ENCODE results near the gene CLPTM1L. TPM values are rescaled to one million over a fixed set of nuclear protein-coding genes. Genes with fewer than 3 reads are reported as not detected.
A peak's percentile ranks its signal among the peaks of the same experiment; 100 is the strongest.
"Not testable (repeated sequence)": the region's sequence is repeated elsewhere in the genome, so short reads cannot be mapped to it uniquely, and the experiment has no call there.

The CLPTM1L gene
- total and polyA plus RNA-seq, 4 donors: 98.3 to 123 (median 104) TPM

- H3K9me3 ChIP-seq (ENCODE audit: control insufficient read depth, insufficient read depth, low read length): peaks cover 2% of the 10 kb centered on the region
- peaks cover 11% of the 10 kb centered on the region for H3K27me3 ChIP-seq (ENCODE audit: control insufficient read depth, insufficient read depth, low read length)
- H3K36me3 ChIP-seq (ENCODE audit: control insufficient read depth, insufficient read depth, low read length): no peaks in the 10 kb centered on the region
- no peak overlapping the region for H3K27ac ChIP-seq (ENCODE audit: low read depth, low read length)
- WGBS (ENCODE audit: insufficient coverage): 96% methylated on average over 21 of the region's 37 CpGs
- H3K4me3 ChIP-seq (ENCODE audit: low read depth, low read length): no peak overlapping the region
- H3K4me1 ChIP-seq (ENCODE audit: control insufficient read depth, insufficient read depth, low read length): no peaks in the 10 kb centered on the region
- DNase-seq (ENCODE audit: low read depth in 4 of 6, low spot score in 6 of 6): no peak
These were observed 56.2 kb downstream of the CLPTM1L start for GRCh38 chr5:1288439-1289335.

DNA sequence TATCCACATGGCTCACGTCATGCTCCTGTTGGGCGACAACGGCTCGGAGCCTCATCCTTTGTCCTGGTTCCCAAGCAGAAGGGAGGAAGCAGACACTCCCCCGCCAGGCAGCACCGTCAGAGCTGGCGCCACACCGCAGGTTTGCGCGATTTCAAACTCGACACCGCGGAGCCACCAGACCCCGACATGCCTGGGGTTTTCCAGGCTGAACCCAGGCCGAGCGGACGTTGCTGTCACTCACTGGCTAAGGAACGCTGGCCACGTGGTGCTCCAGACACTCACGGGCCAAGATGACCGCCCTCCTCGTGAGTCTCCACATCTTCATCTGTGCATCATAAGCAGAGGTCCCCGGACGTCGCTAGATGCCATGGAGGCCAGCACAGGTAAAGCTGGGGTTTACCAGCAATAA, 59.0 kb downstream of the CLPTM1L start:
- H3K27me3 ChIP-seq (ENCODE audit: control insufficient read depth, insufficient read depth, low read length): no peaks in the 10 kb centered on the region
- peaks cover 2% of the 10 kb centered on the region for H3K9me3 ChIP-seq (ENCODE audit: control insufficient read depth, insufficient read depth, low read length)
- DNase-seq (ENCODE audit: low read depth in 4 of 6, low spot score in 6 of 6): no peak
- H3K36me3 ChIP-seq (ENCODE audit: control insufficient read depth, insufficient read depth, low read length): no peaks in the 10 kb centered on the region
- H3K4me3 ChIP-seq (ENCODE audit: low read depth, low read length): no peak overlapping the region
- WGBS (ENCODE audit: insufficient coverage): 95% methylated on average over 25 of the region's 25 CpGs
- H3K27ac ChIP-seq (ENCODE audit: low read depth, low read length): no peak overlapping the region
- H3K4me1 ChIP-seq (ENCODE audit: control insufficient read depth, insufficient read depth, low read length): no peaks in the 10 kb centered on the region

DNA sequence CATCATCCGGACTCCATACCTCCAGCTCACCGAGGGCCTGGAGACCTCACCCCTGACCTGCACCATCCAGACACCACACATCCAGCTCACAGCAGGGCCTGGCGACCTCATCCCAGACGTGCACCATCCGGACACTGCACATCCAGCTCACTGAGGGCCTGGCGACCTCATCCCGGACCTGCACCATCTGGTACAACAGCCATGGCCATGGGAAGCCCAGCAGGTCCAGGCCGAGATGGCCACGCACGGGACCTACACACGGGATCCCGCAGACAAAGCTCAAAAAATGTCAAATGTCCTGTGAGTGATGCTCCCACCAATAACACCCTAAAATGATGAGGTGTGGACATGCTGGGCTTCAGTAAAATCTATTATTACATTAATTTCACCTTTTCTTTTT, 59.8 kb downstream of the CLPTM1L start:
- H3K36me3 ChIP-seq (ENCODE audit: control insufficient read depth, insufficient read depth, low read length): no peaks in the 10 kb centered on the region
- no peaks in the 10 kb centered on the region for H3K4me1 ChIP-seq (ENCODE audit: control insufficient read depth, insufficient read depth, low read length)
- peaks cover 2% of the 10 kb centered on the region for H3K9me3 ChIP-seq (ENCODE audit: control insufficient read depth, insufficient read depth, low read length)
- 89% methylated on average over 9 of the region's 12 CpGs for WGBS (ENCODE audit: insufficient coverage)
- DNase-seq (ENCODE audit: low read depth in 4 of 6, low spot score in 6 of 6): no peak
- H3K27ac ChIP-seq (ENCODE audit: low read depth, low read length): no peak overlapping the region
- H3K4me3 ChIP-seq (ENCODE audit: low read depth, low read length): no peak overlapping the region
- no peaks in the 10 kb centered on the region for H3K27me3 ChIP-seq (ENCODE audit: control insufficient read depth, insufficient read depth, low read length)

DNA sequence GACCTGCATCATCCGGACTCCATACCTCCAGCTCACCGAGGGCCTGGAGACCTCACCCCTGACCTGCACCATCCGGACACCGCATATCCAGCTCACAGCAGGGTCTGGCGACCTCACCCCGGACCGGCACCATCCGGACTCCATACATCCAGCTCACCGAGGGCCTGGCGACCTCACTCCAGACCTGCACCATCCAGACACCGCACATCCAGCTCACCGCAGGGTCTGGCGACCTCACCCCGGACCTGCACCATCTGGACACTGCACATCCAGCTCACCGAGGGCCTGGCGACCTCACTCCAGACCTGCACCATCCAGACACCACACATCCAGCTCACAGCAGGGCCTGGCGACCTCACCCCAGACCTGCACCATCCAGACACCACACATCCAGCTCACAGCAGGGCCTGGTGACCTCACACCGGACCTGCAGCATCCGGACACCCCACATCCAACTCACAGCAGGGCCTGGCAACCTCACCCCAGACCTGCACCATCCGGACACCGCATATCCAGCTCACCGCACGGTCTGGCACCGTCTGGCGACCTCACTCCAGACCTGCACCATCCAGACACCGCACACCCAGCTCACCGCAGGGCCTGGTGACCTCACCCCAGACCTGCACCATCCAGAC, 60.4 kb downstream of the CLPTM1L start:
- not testable (repeated sequence) for H3K36me3 ChIP-seq (ENCODE audit: control insufficient read depth, insufficient read depth, low read length); H3K4me3 ChIP-seq (ENCODE audit: low read depth, low read length); DNase-seq (ENCODE audit: low read depth in 4 of 6, low spot score in 6 of 6); H3K9me3 ChIP-seq (ENCODE audit: control insufficient read depth, insufficient read depth, low read length); H3K27ac ChIP-seq (ENCODE audit: low read depth, low read length); H3K27me3 ChIP-seq (ENCODE audit: control insufficient read depth, insufficient read depth, low read length); H3K4me1 ChIP-seq (ENCODE audit: control insufficient read depth, insufficient read depth, low read length)
- 91% methylated on average over 25 of the region's 27 CpGs for WGBS (ENCODE audit: insufficient coverage)

- H3K4me1 ChIP-seq (ENCODE audit: control insufficient read depth, insufficient read depth, low read length); DNase-seq (ENCODE audit: low read depth in 4 of 6, low spot score in 6 of 6); H3K36me3 ChIP-seq (ENCODE audit: control insufficient read depth, insufficient read depth, low read length); H3K27me3 ChIP-seq (ENCODE audit: control insufficient read depth, insufficient read depth, low read length); H3K27ac ChIP-seq (ENCODE audit: low read depth, low read length); H3K9me3 ChIP-seq (ENCODE audit: control insufficient read depth, insufficient read depth, low read length); H3K4me3 ChIP-seq (ENCODE audit: low read depth, low read length): not testable (repeated sequence)
- WGBS (ENCODE audit: insufficient coverage): 96% methylated on average over 13 of the region's 16 CpGs
These were observed 61.2 kb downstream of the CLPTM1L start for GRCh38 chr5:1283729-1284041.

DNA sequence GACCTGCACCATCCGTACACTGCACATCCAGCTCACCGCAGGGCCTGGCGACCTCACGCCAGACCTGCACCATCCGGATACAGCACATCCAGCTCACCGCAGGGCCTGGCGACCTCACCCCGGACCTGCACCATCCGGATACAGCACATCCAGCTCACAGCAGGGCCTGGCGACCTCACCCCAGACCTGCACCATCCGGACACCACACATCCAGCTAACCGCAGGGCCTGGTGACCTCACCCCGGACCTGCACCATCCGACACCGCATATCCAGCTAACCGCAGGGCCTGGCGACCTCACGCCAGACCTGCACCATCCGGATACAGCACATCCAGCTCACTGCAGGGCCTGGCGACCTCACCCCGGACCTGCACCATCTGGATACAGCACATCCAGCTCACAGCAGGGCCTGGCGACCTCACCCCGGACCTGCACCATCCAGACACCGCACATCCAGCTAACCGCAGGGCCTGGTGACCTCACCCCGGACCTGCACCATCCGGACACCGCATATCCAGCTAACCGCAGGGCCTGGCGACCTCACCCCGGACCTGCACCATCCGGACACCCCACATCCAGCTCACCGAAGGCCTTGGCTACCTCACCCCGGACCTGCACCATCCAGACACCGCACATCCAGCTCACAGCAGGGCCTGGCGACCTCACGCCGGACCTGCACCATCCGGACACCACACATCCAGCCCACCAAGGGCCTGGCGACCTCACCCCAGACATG, 61.7 kb downstream of the CLPTM1L start:
- 93% methylated on average over 33 of the region's 40 CpGs for WGBS (ENCODE audit: insufficient coverage)
- H3K4me3 ChIP-seq (ENCODE audit: low read depth, low read length); H3K4me1 ChIP-seq (ENCODE audit: control insufficient read depth, insufficient read depth, low read length); H3K27ac ChIP-seq (ENCODE audit: low read depth, low read length); H3K36me3 ChIP-seq (ENCODE audit: control insufficient read depth, insufficient read depth, low read length); H3K9me3 ChIP-seq (ENCODE audit: control insufficient read depth, insufficient read depth, low read length); H3K27me3 ChIP-seq (ENCODE audit: control insufficient read depth, insufficient read depth, low read length); DNase-seq (ENCODE audit: low read depth in 4 of 6, low spot score in 6 of 6): not testable (repeated sequence)

DNA sequence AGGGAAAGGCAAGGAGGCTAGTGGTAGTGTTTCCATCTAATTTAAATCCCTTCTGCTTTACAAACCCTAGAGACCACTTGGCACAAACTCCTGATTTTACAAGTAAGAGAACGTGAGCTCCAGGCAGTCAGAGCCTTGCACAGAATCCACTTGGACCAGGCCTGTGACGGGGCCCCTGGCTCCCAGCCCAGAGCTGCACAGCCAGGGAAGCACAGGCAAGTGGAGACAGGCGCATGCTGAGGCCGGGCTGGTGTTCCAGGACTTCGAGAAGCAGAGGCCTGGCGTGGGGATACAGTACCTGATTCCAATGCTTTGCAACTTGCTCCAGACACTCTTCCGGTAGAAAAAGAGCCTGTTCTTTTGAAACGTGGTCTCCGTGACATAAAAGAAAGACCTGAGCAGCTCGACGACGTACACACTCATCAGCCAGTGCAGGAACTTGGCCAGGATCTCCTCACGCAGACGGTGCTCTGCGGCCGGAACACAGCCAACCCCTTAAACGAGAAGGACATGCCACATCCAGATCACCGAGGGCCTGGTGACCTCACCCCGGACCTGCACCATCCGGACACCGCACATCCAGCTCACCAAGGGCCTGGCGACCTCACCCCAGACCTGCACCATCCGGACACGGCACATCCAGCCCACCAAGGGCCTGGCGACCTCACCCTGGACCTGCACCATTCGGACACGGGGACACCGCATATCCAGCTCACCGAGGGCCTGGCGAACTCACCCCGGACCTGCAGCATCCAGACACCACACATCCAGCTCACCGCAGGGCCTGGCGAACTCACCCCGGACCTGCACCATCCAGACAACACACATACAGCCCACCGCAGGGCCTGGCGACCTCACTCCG, 62.5 kb downstream of the CLPTM1L start:
- Histone ChIP-seq H3K36me3 (ENCODE audit: control insufficient read depth, insufficient read depth, low read length) (no peaks in the 10 kb centered on the region), H3K27me3 (ENCODE audit: control insufficient read depth, insufficient read depth, low read length) (no peaks in the 10 kb centered on the region), H3K27ac (ENCODE audit: low read depth, low read length) (no peak overlapping the region), H3K4me3 (ENCODE audit: low read depth, low read length) (no peak overlapping the region), H3K9me3 (ENCODE audit: control insufficient read depth, insufficient read depth, low read length) (no peaks in the 10 kb centered on the region), H3K4me1 (ENCODE audit: control insufficient read depth, insufficient read depth, low read length) (no peaks in the 10 kb centered on the region)
- 81% methylated on average over 37 of the region's 37 CpGs for WGBS (ENCODE audit: insufficient coverage)
- peak in 3 of 6 donors; percentile 6 to 18 (median 16) for DNase-seq (ENCODE audit: low read depth in 4 of 6, low spot score in 6 of 6)

GRCh38 chr5:1281038-1281882, 63.6 kb downstream of the CLPTM1L start:
- no peaks in the 10 kb centered on the region for H3K27me3 ChIP-seq (ENCODE audit: control insufficient read depth, insufficient read depth, low read length)
- H3K4me3 ChIP-seq (ENCODE audit: low read depth, low read length): no peak overlapping the region
- H3K4me1 ChIP-seq (ENCODE audit: control insufficient read depth, insufficient read depth, low read length): no peaks in the 10 kb centered on the region
- WGBS (ENCODE audit: insufficient coverage): 91% methylated on average over 9 of the region's 16 CpGs
- no peak for DNase-seq (ENCODE audit: low read depth in 4 of 6, low spot score in 6 of 6)
- H3K27ac ChIP-seq (ENCODE audit: low read depth, low read length): no peak overlapping the region
- no peaks in the 10 kb centered on the region for H3K9me3 ChIP-seq (ENCODE audit: control insufficient read depth, insufficient read depth, low read length)
- no peaks in the 10 kb centered on the region for H3K36me3 ChIP-seq (ENCODE audit: control insufficient read depth, insufficient read depth, low read length)

Measured in spinal cord (tissue), 10 donors.